Body of pancreas (tissue), 4 donors: ENCODE measurements around the gene SLC50A1. TPM values are rescaled to one million over a fixed set of nuclear protein-coding genes. Genes with fewer than 3 reads are reported as not detected.
A peak's percentile ranks its signal among the peaks of the same experiment; 100 is the strongest.

Experiments used
- ATAC-seq: fragments of 150-250 bp; one replicate; pipeline ENCODE4 v1.9.1; 2016
- DNase-seq, 4 donors: peaks; one replicate each; pipeline ENCODE4 v3.0.0-alpha.2; 2019
- H3K27ac ChIP-seq, 4 donors: fragments of 200-600 bp; sonication (generic); 1 replicate in 3 of 4; 2 replicates in 1 of 4; pipeline versions ENCODE4 v1.5.1 to v1.6.1; 2016 to 2019; ENCODE audit warnings: mild to moderate bottlenecking in 1 of 4, mixed read lengths in 1 of 4, moderate library complexity in 1 of 4
- H3K27me3 ChIP-seq, 2 donors: fragments of 200-600 bp; sonication (generic); one replicate each; pipeline ENCODE4 v1.6.0; 2016; ENCODE audit warnings: mild to moderate bottlenecking in 1 of 2
- H3K36me3 ChIP-seq, 2 donors: fragments of 200-600 bp; sonication (generic); replicated peaks in 1 of 2; 2 replicates each; pipeline ENCODE4 v1.5.1; 2016; ENCODE audit warnings: low read depth in 2 of 2; ENCODE audit not compliant: insufficient read depth in 1 of 2
- H3K4me1 ChIP-seq: fragments of 200-600 bp; sonication (generic); one replicate; pipeline ENCODE4 v1.6.0; 2016
- H3K4me3 ChIP-seq, 2 donors: fragments of 200-600 bp; sonication (generic); 1 replicate in 1 of 2; 2 replicates in 1 of 2; pipeline ENCODE4 v1.5.1; 2016 to 2019
- H3K9me3 ChIP-seq, 3 donors: fragments of 200-600 bp; sonication (generic); 1 replicate in 2 of 3; 2 replicates in 1 of 3; pipeline ENCODE4 v1.5.1; 2016
- POLR2A ChIP-seq, 3 donors: fragments of 450-650 bp; IDR thresholded peaks; one replicate each; pipeline ENCODE4 v1.6.1; 2016; ENCODE audit warnings: antibody characterized with exemption in 3 of 3, mild to moderate bottlenecking in 2 of 3
- WGBS, 2 donors: methylation state at CpG; one replicate each; pipeline ENCODE4 v1.1.5; 2017; 5-methylcytosine and 5-hydroxymethylcytosine counted together
- intact Hi-C: fragments of 100-400 bp; cut with DNase I; formaldehyde crosslinking; loops from one replicate; pipeline ENCODE4 v1.15.1; 2023
- total RNA-seq, 2 donors: library from RNA; depleted of rRNA; stranded (reverse); fragments of >200 nt; gene quantifications; one replicate each; pipeline ENCODE4 v1.1.0, GENCODE V29; 2016
- TF ChIP-seq, protein P1 (sequence below), 7 experiments: fragments of 450-650 bp in 4 of 7; fragments of 200-600 bp in 3 of 7; sonication (generic) in 3 of 7; IDR thresholded peaks; one replicate each; pipeline ENCODE4 v1.5.1; 2016 to 2019; ENCODE audit warnings: antibody characterized with exemption in 7 of 7

SLC50A1 gene, protein sequence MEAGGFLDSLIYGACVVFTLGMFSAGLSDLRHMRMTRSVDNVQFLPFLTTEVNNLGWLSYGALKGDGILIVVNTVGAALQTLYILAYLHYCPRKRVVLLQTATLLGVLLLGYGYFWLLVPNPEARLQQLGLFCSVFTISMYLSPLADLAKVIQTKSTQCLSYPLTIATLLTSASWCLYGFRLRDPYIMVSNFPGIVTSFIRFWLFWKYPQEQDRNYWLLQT
- 10 to 100 TPM; 13.7 to 25.7 TPM for total RNA-seq

DNA sequence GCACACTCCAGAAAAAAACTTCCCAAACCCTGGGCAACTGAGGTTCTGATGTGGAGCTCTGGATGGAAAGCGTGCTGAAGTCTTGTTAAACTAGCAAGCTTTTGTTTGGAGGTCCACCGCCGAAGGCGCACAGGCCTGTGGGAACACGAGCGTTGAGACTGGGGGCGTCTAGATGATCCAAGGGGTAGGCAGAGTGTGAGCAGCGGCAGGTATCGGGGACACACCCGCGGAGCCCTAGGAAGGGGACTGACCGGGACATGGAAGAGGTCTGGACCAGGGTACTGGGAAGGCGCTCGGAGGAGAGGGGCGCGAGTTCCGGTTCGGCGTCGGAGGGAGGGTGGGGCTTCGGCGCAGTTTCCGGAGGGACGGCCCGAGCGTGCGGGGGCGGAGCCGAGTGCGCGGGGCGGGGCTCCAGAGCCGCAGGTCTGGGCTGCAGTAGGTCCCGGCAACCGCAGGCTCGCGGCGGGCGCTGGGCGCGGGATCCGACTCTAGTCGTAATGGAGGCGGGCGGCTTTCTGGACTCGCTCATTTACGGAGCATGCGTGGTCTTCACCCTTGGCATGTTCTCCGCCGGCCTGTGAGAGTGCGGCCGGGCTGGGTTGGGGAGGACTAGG, at the start of gene SLC50A1:
Gene SLC50A1 (plus strand): TSS at position 438 of the 614 bp plus-strand sequence. CDS start 60 bp downstream, at position 498.
- Histone ChIP-seq H3K27ac (peak within 1 kb of the TSS; percentile 94 to 99 (median 98)), H3K27me3 (no peaks in the 10 kb centered on the region), H3K4me1 (peaks cover 82% of the 10 kb centered on the region), H3K9me3 (no peaks in the 10 kb centered on the region), H3K4me3 (peak within 1 kb of the TSS; percentile 33 to 70), H3K36me3 (peaks cover 4 to 9% of the 10 kb centered on the region in 2 donors)
- peak; percentile 87 to 92 (median 90) for TF ChIP-seq POLR2A (IDR thresholded peaks at IDR 0.05)
- TF ChIP-seq, protein P1, sequence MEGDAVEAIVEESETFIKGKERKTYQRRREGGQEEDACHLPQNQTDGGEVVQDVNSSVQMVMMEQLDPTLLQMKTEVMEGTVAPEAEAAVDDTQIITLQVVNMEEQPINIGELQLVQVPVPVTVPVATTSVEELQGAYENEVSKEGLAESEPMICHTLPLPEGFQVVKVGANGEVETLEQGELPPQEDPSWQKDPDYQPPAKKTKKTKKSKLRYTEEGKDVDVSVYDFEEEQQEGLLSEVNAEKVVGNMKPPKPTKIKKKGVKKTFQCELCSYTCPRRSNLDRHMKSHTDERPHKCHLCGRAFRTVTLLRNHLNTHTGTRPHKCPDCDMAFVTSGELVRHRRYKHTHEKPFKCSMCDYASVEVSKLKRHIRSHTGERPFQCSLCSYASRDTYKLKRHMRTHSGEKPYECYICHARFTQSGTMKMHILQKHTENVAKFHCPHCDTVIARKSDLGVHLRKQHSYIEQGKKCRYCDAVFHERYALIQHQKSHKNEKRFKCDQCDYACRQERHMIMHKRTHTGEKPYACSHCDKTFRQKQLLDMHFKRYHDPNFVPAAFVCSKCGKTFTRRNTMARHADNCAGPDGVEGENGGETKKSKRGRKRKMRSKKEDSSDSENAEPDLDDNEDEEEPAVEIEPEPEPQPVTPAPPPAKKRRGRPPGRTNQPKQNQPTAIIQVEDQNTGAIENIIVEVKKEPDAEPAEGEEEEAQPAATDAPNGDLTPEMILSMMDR (IDR thresholded peaks at IDR 0.05) = peak; percentile 22 to 74 (median 65)
- ATAC-seq (peak; percentile 87), DNase-seq (peak; percentile 96 to 97 (median 97))
- intact Hi-C loops = no loop called here
- 0 to 2% methylated on average over 10 to 49 of the region's 52 CpGs for WGBS, 2 donors

DNA sequence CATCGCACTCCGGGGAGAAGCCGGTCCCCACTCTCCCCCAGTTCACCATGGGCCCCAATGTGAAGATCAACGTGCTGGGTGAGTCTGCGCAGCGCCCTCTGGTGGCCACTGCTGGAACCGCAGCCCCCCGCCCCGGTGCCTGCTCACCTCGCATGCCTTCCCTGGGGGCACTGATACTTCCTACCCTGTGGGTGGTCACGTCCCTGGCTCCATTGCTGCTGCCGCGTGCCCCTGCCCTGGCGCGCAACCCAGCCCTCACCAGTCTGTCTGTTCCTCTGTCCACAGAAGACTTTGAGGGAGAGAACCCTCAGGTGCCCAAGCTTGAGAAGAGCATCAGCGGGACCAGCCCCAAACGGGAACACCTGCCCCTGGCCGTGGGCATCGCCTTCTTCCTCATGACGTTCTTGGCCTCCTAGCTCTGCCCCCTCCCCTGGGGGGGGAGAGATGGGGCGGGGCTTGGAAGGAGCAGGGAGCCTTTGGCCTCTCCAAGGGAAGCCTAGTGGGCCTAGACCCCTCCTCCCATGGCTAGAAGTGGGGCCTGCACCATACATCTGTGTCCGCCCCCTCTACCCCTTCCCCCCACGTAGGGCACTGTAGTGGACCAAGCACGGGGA, 49.4 kb upstream of the SLC50A1 start:
- 15 to 17% methylated on average over 12 to 23 of the region's 24 CpGs for WGBS, 2 donors
- H3K36me3 ChIP-seq = no peaks in the 10 kb centered on the region
- peak; percentile 65 to 77 (median 73) for DNase-seq
- H3K27ac ChIP-seq = peak overlapping the region in 1 of 4 donors; percentile 86
- intact Hi-C loops = no loop called here
- H3K9me3 ChIP-seq = no peaks in the 10 kb centered on the region
- ATAC-seq = no peak
- peaks cover 37% of the 10 kb centered on the region for H3K4me1 ChIP-seq
- H3K4me3 ChIP-seq = peak overlapping the region in 1 of 2 donors; percentile 46
- TF ChIP-seq, protein P1 (IDR thresholded peaks at IDR 0.05) = peak; percentile 76 to 100 (median 93)
- TF ChIP-seq POLR2A (IDR thresholded peaks at IDR 0.05) = no peak
- peaks cover 0 to 24% of the 10 kb centered on the region in 2 donors for H3K27me3 ChIP-seq

DNA sequence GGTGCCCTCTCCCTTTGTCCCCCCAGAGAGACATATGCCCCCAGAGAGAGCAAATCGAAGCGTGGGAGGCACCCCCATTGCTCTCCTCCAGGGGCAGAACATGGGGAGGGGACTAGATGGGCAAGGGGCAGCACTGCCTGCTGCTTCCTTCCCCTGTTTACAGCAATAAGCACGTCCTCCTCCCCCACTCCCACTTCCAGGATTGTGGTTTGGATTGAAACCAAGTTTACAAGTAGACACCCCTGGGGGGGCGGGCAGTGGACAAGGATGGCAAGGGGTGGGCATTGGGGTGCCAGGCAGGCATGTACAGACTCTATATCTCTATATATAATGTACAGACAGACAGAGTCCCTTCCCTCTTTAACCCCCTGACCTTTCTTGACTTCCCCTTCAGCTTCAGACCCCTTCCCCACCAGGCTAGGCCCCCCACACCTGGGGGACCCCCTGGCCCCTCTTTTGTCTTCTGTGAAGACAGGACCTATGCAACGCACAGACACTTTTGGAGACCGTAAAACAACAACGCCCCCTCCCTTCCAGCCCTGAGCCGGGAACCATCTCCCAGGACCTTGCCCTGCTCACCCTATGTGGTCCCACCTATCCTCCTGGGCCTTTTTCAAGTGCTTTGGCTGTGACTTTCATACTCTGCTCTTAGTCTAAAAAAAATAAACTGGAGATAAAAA, 48.7 kb upstream of the SLC50A1 start:
- no peak for DNase-seq
- Histone ChIP-seq H3K9me3 (no peaks in the 10 kb centered on the region), H3K4me1 (peaks cover 34% of the 10 kb centered on the region), H3K27ac (no peak overlapping the region), H3K27me3 (peaks cover 0 to 17% of the 10 kb centered on the region in 2 donors), H3K4me3 (no peak overlapping the region), H3K36me3 (no peaks in the 10 kb centered on the region)
- ATAC-seq = no peak
- intact Hi-C loops = no loop called here
- TF ChIP-seq POLR2A (IDR thresholded peaks at IDR 0.05) = no peak
- TF ChIP-seq, protein P1 (IDR thresholded peaks at IDR 0.05) = no peak
- WGBS, 2 donors = 58 to 78% methylated on average over 8 of the region's 8 CpGs

DNA sequence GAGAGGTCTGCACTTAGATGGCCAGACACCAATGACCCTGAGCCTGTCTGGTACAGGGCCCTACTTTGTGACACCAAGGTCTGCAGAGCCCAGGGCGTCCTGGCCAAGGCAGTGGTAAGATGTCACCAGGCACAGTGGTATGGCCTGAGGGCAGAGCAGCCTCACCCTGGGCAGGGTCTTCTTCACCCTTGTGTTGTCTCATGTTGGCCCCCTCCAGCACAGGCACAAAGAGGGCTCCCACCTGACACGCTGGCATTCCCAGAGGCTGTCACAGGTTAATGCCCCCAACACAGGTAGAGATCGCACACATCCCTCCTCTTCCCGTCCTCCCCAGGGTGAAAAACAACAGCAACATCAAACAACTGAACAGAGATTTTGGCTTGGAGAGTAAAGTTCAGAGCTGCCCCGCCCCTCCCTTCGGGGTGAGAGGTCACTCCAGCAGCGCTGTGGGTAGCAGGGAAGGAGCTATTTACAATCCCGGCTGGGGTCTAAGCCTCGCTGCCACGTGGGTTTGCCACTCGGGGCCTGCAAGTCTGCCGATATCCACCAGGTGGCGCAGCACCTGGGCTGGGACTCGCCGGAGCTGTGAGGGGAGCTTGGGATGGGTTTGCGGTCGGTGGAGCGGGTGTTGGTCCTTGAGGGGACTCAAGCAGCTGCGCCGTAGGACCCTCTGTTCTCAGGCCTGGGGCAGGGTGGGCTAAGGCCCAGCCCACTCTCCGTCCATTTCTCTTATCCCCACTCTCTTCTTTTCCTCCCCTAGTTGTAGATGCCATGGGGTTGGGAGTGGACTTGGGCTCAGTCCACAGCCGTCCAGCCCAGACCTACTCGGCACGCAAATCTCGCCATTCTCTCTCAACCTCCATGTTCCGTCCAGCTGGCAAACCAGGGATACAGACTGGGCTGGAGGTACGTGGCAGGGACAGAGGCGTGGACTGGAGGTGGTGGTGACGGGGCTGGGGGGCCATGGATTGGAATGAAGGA, 44.3 kb upstream of the SLC50A1 start:
- no peaks in the 10 kb centered on the region for H3K9me3 ChIP-seq
- no peaks in the 10 kb centered on the region for H3K36me3 ChIP-seq
- no peaks in the 10 kb centered on the region for H3K27me3 ChIP-seq
- WGBS, 2 donors = 15 to 21% methylated on average over 14 to 29 of the region's 29 CpGs
- no peak overlapping the region for H3K4me3 ChIP-seq
- intact Hi-C loops = loop anchor here (5.0 kb wide), 2 partner anchors 36 to 76 kb away; partner anchors contain the start of gene EFNA1
- H3K4me1 ChIP-seq = peaks cover 8% of the 10 kb centered on the region
- peak; percentile 75 to 83 (median 79) for DNase-seq
- TF ChIP-seq, protein P1 (IDR thresholded peaks at IDR 0.05) = peak; percentile 91 to 98 (median 95)
- TF ChIP-seq POLR2A (IDR thresholded peaks at IDR 0.05) = no peak
- peak; percentile 77 for ATAC-seq
- no peak overlapping the region for H3K27ac ChIP-seq
